Muscle layer of colon (tissue), 2 donors: ENCODE results near the gene ESYT2.

Experiments used
- H3K27ac ChIP-seq: one replicate; pipeline ENCODE4 v1.7.0; 2013; ENCODE audit warnings: low read depth, mild to moderate bottlenecking, low read length, moderate library complexity
- H3K27me3 ChIP-seq, 2 donors: one replicate each; pipeline ENCODE4 v1.7.0; 2013; ENCODE audit warnings: low read length in 2 of 2, mild to moderate bottlenecking in 2 of 2; ENCODE audit not compliant: insufficient read depth in 2 of 2, control insufficient read depth in 1 of 2
- H3K36me3 ChIP-seq: one replicate; pipeline ENCODE4 v1.7.0; 2013; ENCODE audit warnings: mild to moderate bottlenecking, low read length; ENCODE audit not compliant: insufficient read depth
- H3K4me1 ChIP-seq: one replicate; pipeline ENCODE4 v1.7.0; 2013; ENCODE audit warnings: mild to moderate bottlenecking, low read length; ENCODE audit not compliant: insufficient read depth
- H3K4me3 ChIP-seq, 2 donors: one replicate each; pipeline ENCODE4 v1.7.0; 2013; ENCODE audit warnings: low read length in 2 of 2, low read depth in 1 of 2, mild to moderate bottlenecking in 1 of 2, moderate library complexity in 1 of 2
- H3K9ac ChIP-seq: one replicate; pipeline ENCODE4 v1.7.0; 2013; ENCODE audit warnings: low read length
- H3K9me3 ChIP-seq: one replicate; pipeline ENCODE4 v1.7.0; 2013; ENCODE audit warnings: mild to moderate bottlenecking, low read length
- donor health status: abdominal sarcoma.
- donor health status: Adenocarcinoma of cecum.

ESYT2 gene

GRCh38 chr7:158789842-158790241, 39.5 kb downstream of the ESYT2 start:
- no peak overlapping the region for H3K9ac ChIP-seq
- no peaks in the 10 kb centered on the region for H3K4me1 ChIP-seq
- H3K9me3 ChIP-seq, result no peaks in the 10 kb centered on the region
- peaks cover 67% of the 10 kb centered on the region for H3K36me3 ChIP-seq
- H3K4me3 ChIP-seq, result no peak overlapping the region
- no peak overlapping the region for H3K27ac ChIP-seq
- no peaks in the 10 kb centered on the region for H3K27me3 ChIP-seq

GRCh38 chr7:158786898-158787297, 42.4 kb downstream of the ESYT2 start:
- no peak overlapping the region for H3K9ac ChIP-seq
- no peaks in the 10 kb centered on the region for H3K27me3 ChIP-seq
- no peak overlapping the region for H3K27ac ChIP-seq
- no peak overlapping the region for H3K4me3 ChIP-seq
- peaks cover 18% of the 10 kb centered on the region for H3K4me1 ChIP-seq
- H3K36me3 ChIP-seq, result peaks cover 59% of the 10 kb centered on the region
- no peaks in the 10 kb centered on the region for H3K9me3 ChIP-seq

- peaks cover 52% of the 10 kb centered on the region for H3K36me3 ChIP-seq
- H3K9me3 ChIP-seq, result no peaks in the 10 kb centered on the region
- peaks cover 26% of the 10 kb centered on the region for H3K4me1 ChIP-seq
- H3K4me3 ChIP-seq, result no peak overlapping the region
- peak overlapping the region; percentile 16 for H3K27ac ChIP-seq
- no peak overlapping the region for H3K9ac ChIP-seq
- H3K27me3 ChIP-seq, result no peaks in the 10 kb centered on the region
These were observed 45.0 kb downstream of the ESYT2 start for GRCh38 chr7:158784270-158784669.

GRCh38 chr7:158783595-158783994, 45.7 kb downstream of the ESYT2 start:
- Histone ChIP-seq H3K27me3 (no peaks in the 10 kb centered on the region), H3K9me3 (no peaks in the 10 kb centered on the region), H3K4me1 (peaks cover 33% of the 10 kb centered on the region), H3K4me3 (no peak overlapping the region), H3K9ac (peak overlapping the region; percentile 2), H3K27ac (peak overlapping the region; percentile 83), H3K36me3 (peaks cover 47% of the 10 kb centered on the region)

- Histone ChIP-seq H3K27ac (peak overlapping the region; percentile 83), H3K9ac (peak overlapping the region; percentile 2), H3K4me3 (peak overlapping the region in 1 of 2 donors; percentile 12), H3K4me1 (peaks cover 40% of the 10 kb centered on the region), H3K36me3 (peaks cover 42% of the 10 kb centered on the region), H3K9me3 (no peaks in the 10 kb centered on the region), H3K27me3 (no peaks in the 10 kb centered on the region)
These were observed 46.4 kb downstream of the ESYT2 start for GRCh38 chr7:158782761-158783401.

DNA sequence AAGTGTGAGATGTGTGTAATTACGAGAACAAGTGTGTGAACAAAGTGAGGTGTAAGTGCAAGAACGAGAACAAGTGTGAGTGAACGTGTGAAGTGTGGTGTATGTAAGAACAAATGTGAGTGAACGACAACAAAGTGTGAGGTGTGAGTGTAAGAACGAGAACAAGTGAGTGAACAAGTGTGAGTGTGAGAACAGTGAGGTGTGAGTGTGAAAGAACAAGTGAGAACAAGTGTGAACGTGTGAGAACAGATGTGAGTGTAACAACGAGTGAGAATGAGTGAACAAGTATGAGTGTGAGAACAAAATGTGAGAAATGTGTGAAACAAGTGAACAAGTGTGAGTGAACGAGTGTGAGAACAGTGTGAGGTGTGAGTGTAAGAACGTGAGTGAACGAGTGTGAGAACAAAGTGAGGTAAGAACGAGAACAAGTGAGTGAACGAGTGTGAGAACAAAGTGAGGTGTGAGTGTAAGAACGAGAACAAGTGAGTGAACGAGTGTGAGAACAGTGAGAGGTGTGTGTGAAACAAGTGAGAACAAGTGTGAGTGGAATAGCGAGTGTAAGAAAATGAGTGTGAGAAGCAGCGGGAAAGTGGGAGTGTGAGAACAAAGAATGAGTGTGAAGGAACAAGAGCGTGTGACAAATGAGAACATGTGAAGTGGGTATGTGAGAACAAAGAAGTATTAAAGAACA, 47.2 kb downstream of the ESYT2 start:
- Histone ChIP-seq H3K36me3 (peaks cover 37% of the 10 kb centered on the region), H3K4me1 (peaks cover 43% of the 10 kb centered on the region), H3K27ac (peak overlapping the region; percentile 83), H3K9me3 (no peaks in the 10 kb centered on the region), H3K9ac (no peak overlapping the region), H3K27me3 (no peaks in the 10 kb centered on the region), H3K4me3 (no peak overlapping the region)

- no peak overlapping the region for H3K9ac ChIP-seq
- H3K4me3 ChIP-seq, result no peak overlapping the region
- H3K4me1 ChIP-seq, result peaks cover 43% of the 10 kb centered on the region
- no peaks in the 10 kb centered on the region for H3K9me3 ChIP-seq
- H3K27ac ChIP-seq, result peak overlapping the region; percentile 37
- H3K27me3 ChIP-seq, result no peaks in the 10 kb centered on the region
- peaks cover 35% of the 10 kb centered on the region for H3K36me3 ChIP-seq
These were observed 47.9 kb downstream of the ESYT2 start for GRCh38 chr7:158781217-158781973.

GRCh38 chr7:158779061-158780000, 50.0 kb downstream of the ESYT2 start:
- H3K27ac ChIP-seq, result peak overlapping the region; percentile 67
- peaks cover 39% of the 10 kb centered on the region for H3K4me1 ChIP-seq
- H3K4me3 ChIP-seq, result no peak overlapping the region
- H3K9ac ChIP-seq, result no peak overlapping the region
- H3K36me3 ChIP-seq, result peaks cover 48% of the 10 kb centered on the region
- H3K9me3 ChIP-seq, result no peaks in the 10 kb centered on the region
- H3K27me3 ChIP-seq, result no peaks in the 10 kb centered on the region

DNA sequence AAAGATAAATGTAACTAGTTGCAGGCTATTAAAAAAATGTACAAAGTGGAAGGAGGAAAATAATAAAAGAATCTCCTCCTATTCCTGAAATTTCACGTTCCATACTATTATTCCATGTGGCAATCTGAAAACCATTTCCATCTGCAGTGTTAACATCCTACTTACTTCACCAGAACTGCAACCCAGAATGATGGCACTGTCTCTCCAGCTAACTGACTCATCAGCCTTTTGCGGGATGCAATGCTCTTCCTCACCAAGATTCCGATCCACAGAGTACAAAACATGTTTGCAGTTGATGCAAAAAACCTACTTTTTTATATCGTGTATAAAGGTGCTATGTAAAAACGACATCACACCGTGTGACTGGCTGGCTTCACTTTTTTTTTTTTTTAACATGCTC, 50.8 kb downstream of the ESYT2 start:
- Histone ChIP-seq H3K9me3 (no peaks in the 10 kb centered on the region), H3K9ac (no peak overlapping the region), H3K36me3 (peaks cover 43% of the 10 kb centered on the region), H3K27me3 (no peaks in the 10 kb centered on the region), H3K4me3 (no peak overlapping the region), H3K4me1 (peaks cover 31% of the 10 kb centered on the region), H3K27ac (no peak overlapping the region)

GRCh38 chr7:158777793-158778192, 51.5 kb downstream of the ESYT2 start:
- H3K36me3 ChIP-seq, result peaks cover 46% of the 10 kb centered on the region
- H3K4me1 ChIP-seq, result peaks cover 25% of the 10 kb centered on the region
- H3K27ac ChIP-seq, result no peak overlapping the region
- no peak overlapping the region for H3K4me3 ChIP-seq
- H3K9me3 ChIP-seq, result no peaks in the 10 kb centered on the region
- H3K9ac ChIP-seq, result no peak overlapping the region
- no peaks in the 10 kb centered on the region for H3K27me3 ChIP-seq

DNA sequence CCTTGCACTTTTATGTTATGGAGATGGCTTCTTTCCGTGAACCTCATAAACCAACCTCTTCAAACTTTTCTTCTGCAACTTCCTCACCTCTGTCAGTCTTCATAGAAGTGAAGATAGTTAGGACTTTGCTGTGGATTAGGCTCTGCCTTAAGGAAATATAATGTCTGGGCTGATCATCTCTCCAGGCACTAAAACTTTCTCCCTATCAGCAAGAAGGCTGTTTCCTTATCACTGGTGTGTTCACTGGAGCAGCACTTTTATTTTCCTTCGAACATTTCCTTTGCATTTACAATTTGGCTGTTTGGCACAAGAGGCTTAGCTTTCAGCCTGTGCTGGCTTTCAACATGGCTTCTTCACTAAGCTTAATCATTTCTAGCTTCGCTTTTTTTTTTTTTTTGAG, 52.8 kb downstream of the ESYT2 start:
- peaks cover 25% of the 10 kb centered on the region for H3K4me1 ChIP-seq
- peaks cover 46% of the 10 kb centered on the region for H3K36me3 ChIP-seq
- H3K27ac ChIP-seq, result no peak overlapping the region
- no peaks in the 10 kb centered on the region for H3K9me3 ChIP-seq
- H3K9ac ChIP-seq, result no peak overlapping the region
- no peak overlapping the region for H3K4me3 ChIP-seq
- H3K27me3 ChIP-seq, result no peaks in the 10 kb centered on the region
